Fibroblast of gingiva (primary cell): Measurements from ENCODE around the gene LAMTOR2.

ENCODE experiments used
- DNase-seq: peaks from one replicate; pipeline ENCODE4 v3.0.0-alpha.2; 2011; ENCODE audit warnings: low read depth

LAMTOR2 gene

DNA sequence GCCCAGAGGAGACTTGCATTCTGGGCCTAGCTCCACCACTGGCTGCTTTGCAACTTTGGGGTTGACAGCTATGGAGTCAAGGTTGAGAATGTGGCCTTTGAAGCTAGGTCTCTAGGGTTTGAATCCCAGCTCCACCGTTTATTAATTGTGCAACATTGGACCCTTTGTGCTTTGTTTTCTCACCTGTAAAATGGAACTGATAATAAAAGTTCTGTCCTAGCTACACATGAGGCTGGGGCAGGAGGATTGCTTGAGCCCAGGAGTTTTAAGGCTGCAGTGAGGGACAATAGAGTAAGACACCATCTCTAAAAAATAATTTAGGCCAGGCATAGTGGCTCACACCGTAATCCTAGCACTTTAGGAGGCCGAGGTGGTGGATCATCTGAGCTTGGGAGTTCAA, 44.7 kb downstream of the LAMTOR2 start:
- DNase-seq: no peak

DNA sequence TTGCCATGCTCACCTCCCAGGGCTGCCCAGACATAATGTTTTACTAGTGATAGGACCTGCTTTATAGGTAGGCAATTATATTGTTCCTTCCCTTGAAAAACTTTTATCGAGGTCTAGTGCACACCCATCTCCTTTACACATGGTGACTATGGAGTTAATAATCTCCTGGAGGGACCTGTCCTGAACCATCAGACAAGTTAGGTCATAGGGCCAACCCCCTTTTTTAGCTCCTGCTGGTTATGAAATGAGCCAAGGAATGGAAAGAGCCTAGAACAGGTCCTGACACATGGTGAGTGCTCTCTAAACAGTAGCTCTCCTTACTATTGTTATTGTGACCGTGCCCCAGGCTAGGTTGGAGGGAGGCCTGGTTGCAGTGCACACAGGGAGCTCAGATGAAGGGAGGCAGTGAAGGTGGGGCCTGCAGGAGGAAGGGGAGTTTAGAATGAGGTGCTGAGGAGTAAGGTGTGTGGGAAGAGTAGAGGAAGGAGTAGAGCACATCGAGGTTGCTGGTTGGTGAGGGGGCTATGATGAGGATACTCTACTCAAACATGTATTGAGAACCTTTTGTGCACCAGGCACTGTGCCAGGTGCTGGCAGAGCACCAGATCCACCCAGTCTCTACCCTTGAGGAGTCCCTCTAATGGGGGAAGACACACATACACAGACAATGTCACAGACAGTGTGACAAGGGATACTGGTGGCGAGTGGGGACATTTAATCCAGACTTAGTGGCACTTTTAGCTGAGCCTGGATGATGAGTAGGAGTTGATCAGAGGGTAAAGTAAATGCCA, 45.8 kb downstream of the LAMTOR2 start:
- no peak for DNase-seq

DNA sequence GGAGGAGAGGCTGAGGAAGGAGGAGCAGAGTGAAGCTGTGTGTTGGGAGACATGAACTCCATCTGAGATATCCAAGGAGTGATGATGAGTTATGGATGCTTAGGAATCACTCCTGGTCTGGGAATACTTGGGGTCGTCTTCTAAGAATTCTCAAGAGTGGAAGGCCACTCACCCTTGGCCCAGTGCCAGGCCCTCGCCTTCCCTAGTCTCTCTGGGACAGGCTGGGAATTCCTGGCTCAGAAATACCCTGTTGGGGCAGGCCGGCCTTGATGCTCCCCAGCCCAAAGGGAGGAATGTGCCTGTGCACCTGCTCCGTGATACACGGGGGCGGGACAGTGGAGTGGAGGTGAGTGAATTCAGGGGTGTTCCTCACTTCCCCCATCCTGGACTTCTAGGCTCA, 47.3 kb downstream of the LAMTOR2 start:
- no peak for DNase-seq

DNA sequence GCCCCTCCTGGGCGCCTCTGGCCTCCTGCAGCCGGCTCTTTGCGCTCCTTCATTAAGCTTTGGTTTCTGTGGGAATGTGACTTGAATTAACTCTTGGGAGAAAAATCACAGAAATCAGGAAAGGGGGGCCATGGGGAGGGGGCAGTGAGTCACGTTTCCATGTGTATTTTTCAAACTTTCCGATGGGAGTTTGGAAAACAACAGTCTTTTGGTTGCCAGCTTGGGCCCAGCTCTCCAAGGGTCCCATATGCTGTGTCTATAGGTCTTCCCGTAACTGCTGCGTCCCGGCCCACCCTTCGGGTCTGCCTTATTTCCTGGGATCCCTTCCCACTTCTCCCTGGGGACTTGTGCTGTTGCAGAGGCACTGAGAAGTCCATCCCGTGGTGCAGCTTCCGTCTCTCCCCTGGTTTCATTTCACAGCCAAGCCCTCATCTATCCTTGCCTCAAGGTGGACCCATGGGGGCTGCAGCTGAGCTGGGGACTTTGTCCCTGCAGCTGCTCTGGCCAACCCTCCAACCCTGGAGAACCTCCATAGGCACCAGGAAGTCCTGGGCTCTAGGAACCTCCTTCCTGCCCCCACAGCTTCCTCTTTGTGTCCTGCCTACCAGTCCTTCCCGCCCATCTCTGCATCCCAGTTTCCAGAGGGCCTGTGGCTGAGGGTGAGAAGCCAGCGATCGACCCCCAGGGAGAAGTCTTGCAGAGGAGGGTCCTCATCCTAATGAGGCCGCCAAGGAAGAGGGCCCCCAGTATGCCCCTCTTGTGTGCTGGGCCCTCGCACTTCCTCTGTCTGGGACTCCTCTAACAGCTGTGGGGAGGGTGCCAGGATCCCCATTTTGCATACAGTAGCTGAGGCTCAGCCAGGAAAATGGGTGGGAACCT, 48.3 kb downstream of the LAMTOR2 start:
- peak; percentile 73 for DNase-seq

DNA sequence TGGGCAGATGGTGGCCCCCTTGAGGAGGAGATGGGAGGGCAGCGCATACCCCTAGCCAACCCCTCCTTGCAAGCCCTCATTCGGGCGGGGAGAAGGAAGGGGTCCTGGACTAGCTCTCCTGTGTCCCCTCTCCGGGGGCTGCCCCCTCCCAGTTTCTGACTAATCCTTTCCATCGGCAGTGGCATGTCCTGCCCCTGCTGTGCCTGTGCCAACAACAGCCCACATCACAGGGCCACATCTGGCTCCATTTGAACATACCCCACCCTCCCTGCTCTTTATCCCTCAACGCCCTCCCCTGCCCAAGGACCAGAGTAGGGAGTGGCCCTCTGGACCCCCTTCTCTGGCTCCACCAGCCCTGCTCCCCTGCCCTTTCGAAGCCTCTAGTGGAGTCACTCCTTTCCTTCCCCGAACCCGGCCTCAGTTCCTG, 49.0 kb downstream of the LAMTOR2 start:
- DNase-seq: peak; percentile 95

DNA sequence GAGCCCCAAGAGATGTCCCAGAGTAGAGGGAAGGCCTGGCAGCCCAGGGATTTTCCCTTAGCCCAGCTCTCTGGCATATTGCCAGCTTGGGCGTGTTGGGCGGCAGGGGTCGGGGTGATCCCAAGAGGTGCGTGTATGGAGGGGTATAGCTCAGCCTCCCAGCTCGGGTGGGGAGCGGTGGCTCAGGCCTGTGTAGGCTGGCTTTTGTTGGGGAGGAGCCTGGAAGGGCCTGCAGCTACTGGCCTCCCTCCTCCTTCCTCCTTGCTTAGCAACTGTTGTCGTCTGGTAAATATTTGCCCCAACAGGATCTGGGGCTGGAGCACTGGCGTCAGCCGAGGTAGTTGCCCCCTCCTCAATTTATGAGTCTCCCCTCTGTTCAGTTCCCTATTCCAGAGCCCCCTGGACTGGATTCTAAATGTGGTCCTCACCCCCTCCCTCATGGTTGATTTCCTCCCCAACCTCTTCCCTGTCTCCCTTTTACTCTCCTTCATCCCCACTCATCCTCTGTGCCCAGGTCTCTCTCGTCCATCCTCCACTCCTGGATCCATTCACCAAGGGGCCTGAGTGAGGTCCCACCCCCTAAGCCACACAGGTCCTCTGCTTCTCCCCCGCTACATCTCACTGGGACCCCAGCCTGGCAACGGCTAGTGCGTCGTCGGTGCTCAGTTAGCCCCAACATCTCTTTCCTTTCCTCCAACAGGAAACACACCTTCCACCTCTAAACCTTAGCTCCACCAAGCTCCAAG, 49.7 kb downstream of the LAMTOR2 start:
- peak; percentile 99 for DNase-seq

DNA sequence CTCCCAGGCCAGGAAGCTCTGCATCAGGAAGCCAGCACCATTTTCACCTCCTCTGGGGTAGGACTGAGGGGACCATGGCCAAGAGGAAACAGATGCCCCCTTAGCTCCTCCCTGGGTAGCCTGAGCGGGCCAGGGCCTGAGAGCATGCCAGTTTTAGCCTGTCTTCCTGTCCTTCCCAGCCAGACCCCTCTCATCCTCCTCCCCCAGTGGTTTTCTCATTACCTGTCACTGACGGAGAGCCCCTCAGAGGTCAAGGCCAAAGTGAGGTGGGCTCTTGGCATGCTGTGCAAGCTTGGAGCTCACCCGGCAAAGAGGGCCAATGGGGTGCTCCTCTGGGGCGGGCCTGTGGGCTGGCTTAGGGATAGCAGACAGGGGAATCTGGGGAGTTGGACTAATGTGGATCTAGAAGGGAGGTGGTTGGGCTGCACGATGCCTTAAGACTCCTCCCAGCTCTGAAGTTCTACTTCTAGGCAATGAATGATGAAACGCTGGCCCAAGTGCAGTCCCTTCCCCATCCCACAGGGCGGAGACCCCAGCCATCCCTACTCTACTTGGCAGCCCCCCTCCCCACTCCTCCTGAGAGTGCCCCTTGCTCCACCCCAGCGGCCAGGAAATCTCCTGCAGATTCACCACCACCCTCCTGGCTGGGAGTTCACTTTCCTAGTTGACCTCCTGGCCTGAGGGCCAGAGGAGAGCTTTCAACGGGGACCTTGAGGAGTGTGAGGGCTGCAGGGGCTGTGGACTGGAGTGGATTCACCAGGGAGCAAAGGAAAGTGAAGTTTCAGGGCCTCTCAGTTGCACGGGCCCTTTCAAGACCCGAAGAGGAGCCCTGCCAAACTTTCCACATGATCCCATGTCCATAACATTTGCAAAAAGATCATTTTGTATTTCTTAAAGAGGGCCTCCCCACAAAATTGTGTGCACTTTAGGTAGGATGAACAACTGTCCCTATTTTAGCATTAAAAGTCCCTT, 50.6 kb downstream of the LAMTOR2 start:
- peak; percentile 92 for DNase-seq

DNA sequence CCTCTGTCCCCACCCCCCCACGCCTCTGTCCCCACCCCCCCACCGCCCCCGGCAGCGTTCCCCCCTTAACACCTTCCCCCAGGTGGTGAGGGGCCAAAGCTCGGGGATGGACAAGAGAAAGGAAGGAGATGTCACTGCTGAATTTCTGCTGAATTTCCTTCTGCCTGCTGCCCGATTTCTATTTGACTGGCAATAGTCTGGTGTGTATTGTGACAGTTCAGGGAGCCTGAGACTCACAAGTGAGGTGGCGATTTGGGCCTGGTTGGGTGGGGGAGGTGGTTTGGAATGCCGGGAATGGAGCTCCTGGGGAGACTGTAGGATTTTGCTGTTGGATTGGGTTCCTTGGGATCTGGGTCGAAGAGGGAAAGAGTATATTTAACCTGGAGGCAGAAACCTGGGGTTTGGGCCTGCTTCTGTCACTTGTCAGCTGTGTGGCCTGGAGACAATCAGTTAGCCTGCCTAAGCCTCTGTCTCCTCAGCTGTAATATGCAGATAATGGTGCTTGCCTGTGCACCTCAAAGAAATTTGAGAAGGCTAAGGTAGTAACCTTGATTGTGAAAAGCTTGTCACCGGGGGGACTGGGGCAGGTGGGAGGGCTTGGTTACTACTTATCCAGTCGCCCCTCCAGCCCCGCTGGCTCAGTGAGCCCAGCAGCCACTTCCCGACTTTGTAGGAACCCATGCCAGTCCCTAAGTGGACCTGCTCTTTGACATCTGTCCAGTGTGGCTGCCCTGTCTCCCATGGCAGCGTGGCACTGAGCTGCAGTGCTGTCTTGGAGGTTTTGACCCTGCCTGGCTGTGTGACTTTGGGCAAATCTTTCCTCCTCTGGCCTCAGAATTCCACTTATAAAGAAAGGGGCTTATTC, 52.3 kb downstream of the LAMTOR2 start:
- peak; percentile 31 for DNase-seq

DNA sequence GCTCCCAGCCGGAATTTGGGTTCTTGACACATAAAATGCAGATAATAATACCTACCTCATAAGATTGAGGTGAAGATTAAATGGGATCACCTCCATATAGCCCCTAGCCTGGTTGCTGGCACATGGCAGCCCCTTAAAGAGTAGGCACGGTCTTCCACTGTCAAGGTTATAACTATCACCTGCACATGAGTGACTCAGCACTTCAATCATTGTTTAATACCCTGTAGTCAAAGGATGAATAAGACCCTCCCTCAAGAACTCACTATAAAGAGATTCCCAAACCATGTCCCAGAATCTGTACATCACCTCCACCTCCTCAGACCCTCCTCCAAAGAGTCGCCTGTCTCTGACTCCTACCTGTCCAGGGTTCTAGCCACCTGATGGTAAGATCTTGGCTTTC, 53.5 kb downstream of the LAMTOR2 start:
- DNase-seq: no peak
